NCI-H187 (cell line): Measurements from ENCODE around the gene RTF2.
"Not testable (repeated sequence)": the region's sequence is repeated elsewhere in the genome, so short reads cannot be mapped to it uniquely, and the experiment has no call there.

Experiments used
- DNase-seq, 2 experiments: peaks; one replicate each; lab custom pipeline; 2025; lab: John Stamatoyannopoulos, UW

The RTF2 gene

DNA sequence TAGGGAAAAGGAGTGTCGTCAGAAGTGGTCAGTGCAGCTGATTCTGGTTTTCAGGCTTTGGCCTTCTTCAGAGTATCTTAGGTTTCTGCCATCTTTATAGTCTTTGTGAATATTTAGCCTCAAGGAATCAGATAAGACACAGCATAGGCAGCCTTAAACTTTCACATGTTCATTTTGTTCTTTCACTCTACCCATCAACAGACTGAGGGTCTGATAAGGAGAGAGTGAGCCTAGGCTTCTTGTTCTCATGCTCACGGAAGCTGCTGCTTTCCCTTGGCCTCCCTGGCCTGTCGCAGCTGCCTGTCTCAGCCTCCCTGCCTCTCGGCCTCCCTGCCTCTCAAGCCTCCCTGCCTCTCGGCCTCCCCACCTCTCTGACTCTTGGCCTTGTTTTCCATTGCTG is 20.1 kb downstream of the RTF2 start:
- DNase-seq: no peak

DNA sequence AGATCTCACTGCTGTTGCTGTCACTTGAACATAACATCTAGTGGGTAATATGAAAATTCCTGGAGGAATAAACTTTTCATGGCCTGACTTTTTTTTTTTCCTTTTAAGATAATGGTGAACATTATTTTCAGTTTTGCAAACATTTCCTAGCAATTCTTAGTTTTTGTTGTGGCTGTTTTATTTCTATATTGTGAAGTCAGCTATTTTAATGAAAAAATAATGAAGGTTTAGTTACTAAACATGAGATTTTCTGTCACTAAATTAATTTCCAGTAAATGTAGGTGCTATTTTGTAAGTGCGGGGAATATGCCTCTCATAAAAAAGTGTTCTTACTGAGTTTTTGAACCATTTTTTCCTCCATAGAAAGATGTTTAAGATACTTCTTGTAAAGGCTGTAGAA is 32.7 kb downstream of the RTF2 start:
- no peak for DNase-seq

- no peak for DNase-seq
Measured at GRCh38 chr20:56503916-56504315, 35.5 kb downstream of the RTF2 start.

DNA sequence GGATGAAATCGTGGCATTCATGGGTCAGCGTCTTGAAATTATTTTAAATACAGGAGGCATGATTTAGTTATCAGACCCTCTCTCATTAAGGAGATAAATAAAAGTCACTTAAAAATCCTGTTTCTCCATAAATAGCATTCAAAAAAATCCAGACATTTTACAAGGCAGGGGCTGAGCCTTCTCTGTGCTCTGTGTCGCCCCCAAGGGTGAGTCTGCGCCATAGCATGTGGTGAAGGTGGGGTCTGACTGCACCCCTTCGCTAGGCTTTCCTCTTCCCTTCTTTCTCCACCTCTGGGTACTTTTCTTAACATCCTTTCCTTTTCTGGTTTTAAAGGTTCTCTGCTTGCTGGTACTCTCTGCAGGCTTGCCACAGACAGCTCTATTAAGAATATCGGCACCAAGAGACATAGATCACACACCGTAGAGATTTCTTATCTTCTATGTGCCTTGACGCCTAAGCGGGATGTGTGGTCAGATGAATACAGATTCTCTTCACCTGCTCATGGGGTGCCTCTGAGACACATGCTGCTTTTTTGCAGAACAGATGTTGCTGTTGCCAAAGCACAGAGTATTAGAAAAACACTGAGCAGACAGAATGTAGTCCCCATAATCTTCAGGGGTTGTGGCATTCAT is 36.1 kb downstream of the RTF2 start:
- no peak for DNase-seq

DNA sequence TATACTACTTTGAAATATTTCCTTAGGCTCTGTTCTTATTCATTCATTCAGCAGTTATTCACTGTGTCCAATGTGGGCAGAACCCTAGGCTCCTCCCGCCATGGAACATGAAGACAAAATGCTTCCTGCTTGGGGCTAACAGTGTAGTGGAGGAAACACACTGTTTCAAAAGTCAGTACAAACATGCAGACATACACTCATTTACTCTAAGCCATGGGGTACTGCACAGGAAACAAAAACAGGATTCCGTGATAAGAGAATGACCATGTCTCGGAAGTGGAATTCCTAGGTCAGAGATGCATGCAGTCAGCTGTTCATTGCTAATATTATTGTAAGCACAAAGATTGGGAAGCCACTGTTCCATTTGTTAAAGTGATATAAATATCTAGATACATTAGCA is 37.7 kb downstream of the RTF2 start:
- DNase-seq: no peak

- no peak for DNase-seq
Measured at GRCh38 chr20:56511926-56512325, 43.5 kb downstream of the RTF2 start.

GRCh38 chr20:56513161-56514150 is 45.0 kb downstream of the RTF2 start:
- DNase-seq: no peak

DNA sequence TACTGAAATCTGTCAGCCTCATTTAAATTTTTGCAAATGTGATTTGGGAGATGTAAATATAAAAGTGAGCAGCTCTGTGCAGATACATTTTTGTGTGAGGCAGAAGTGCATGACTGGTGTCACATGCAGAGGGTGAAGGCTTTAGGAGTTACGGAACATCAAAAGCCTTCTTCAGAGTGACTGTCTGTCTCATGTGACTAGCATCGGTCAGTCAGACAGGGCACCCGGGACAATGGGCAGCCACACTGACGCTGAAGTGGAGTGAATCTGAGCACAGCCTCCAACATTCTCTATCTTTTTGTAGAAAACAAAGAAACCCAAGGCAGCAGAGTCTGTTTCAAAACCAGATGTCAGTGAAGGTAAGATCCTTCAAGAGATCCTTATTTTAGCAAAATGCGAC is 48.2 kb downstream of the RTF2 start:
- no peak for DNase-seq

- no peak for DNase-seq
Measured at GRCh38 chr20:56517211-56517610, 48.8 kb downstream of the RTF2 start.

DNA sequence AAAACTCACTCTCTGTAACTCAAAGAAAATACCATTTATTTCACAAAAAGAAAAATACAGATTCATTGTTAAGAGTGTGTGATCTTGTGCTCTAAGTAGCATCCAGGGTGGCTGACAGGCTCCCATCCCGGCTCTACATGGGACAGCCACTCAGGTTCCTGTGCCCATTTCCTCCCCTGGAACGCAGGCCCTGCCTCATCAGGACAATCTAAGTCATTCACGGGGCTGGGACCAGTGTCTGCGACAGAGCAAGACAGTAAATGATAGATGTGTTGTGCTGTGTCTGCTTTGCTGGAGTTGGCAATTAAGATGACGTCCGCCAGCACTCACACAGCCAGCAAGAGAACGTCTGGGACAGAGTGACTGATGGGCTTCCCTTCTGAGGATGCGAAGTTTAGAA is 49.2 kb downstream of the RTF2 start:
- DNase-seq: no peak

GRCh38 chr20:56518126-56518525 is 49.7 kb downstream of the RTF2 start:
- DNase-seq: no peak

- no peak for DNase-seq
Measured at GRCh38 chr20:56518721-56519398, 50.4 kb downstream of the RTF2 start.

DNA sequence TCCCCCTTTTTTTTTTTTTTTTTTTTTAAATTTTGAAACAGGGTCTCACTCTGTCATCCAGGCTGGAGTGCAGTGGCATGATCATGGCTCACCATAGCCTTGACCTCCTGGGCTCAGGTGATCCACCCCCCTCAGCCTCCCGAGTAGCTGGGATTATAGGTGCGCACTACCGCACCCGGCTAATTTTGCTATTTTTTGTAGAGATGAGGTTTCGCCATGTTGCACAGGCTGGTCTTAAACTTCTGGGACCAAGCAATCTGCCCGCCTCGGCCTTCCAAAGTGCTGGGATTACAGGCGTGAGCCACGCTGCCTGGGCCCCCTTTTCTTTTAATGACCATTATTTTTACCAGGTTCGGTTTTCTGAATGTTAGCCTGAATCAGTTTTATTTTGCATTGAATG is 51.1 kb downstream of the RTF2 start:
- DNase-seq: no peak

DNA sequence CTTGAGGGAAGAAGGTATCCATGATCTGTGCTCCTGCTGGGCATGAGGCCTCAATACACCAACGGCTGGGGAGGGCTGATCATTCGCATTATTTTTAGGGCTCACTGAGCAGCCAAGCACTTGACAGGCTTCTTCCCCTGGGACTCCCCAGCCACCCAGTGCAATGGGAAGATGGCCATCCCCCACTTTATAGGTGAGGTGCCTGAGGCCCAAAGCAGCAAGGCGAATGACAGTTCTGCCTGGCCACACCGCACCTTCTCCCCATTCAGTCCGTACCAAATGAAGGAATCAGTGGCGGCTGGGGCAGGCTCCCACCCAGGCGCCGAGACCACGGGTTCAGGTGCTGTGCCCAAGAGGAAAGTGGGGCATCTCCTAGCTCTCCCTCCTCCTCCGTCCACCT is 51.8 kb downstream of the RTF2 start:
- DNase-seq: no peak

GRCh38 chr20:56520746-56521354 is 52.4 kb downstream of the RTF2 start:
- DNase-seq: not testable (repeated sequence)

DNA sequence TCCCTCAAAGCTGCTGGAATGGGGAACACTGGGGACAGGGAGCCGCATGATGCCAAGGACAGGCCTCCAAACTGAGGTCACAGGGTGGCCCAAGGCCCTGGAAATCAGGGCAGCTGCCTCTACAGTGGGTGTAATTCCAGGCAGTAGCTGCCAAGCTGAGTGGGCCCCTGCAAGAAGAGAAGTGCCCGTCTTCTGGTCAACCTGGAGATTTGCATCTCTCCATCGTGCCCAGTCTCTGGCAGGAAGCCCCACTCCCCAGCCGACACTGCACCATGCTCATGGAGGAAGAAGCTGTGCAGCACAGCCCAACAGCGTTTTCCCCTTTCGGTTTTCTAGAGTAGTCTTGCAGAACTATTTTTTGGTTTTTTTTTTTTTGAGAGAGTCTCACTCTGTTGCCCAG is 53.9 kb downstream of the RTF2 start:
- no peak for DNase-seq

GRCh38 chr20:56524444-56524843 is 56.0 kb downstream of the RTF2 start, which contains the start of gene FAM209A:
TSS of gene FAM209A (plus strand) at chr20:56524744. CDS start at chr20:56524809, 65 bp downstream.
- DNase-seq: not testable (repeated sequence)

DNA sequence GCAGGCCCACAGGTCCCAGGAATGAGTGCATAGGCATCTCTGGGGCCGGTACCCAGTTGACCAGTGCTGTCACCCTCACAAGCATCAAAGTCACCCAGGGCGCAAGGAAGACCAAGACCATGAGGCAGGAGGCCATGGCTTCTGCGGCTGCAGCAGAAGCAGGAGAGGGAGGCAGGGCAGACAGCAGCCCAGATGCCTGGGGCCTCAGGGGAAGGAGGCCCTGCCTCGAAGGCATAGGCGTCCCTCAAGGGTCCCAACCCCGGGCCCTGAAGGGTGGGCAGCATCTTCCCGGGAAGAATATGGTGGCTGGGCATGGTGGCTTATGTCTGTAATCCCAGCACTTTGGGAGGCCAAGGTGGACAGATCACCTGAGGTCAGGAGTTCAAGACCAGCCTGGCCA is 59.1 kb downstream of the RTF2 start:
- no peak for DNase-seq

DNA sequence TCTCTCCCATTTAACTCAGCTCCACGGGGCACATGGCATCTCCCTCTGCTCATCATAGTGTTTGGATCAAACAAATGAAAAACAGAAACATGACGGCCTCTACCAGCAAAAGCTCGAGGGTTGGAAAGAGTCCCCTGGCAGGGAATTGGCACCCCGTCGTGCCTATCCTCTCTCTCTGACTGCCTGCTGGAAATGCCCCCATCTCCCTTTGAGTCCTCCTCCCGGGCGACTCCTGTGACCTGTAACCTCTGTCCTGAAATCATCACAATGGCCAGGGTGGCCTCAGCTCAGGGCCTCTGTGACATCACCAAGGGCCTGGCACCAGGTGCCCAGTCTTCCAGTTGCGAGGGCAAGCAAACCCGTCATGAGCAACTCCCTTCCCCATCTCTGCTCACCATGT is 64.5 kb downstream of the RTF2 start, which contains the start of gene FAM209B:
TSS of gene FAM209B (plus strand) at position 301 of the 400 bp plus-strand sequence. CDS start at position 397, 96 bp downstream.
- DNase-seq: not testable (repeated sequence)

GRCh38 chr20:56537997-56538396 is 69.6 kb downstream of the RTF2 start:
- no peak for DNase-seq

DNA sequence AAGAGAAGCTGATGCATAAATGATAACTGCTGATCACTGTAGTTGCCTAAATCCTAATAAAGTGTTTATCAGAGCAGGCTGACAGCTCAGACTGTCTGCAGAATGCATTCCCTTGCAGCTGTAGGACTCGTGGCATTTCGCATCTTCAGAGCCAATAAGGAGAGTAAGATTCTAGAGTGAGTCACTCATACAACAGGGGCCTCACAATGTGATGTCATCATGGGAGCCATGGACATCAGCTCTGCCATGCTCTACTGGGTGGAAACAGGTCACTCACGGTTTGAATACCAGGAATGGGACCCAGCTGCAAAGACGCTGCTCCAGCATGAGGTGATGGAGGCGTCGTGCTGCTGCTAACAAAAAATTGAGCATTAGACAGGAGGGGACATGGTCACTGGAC is 72.0 kb downstream of the RTF2 start:
- DNase-seq: no peak

DNA sequence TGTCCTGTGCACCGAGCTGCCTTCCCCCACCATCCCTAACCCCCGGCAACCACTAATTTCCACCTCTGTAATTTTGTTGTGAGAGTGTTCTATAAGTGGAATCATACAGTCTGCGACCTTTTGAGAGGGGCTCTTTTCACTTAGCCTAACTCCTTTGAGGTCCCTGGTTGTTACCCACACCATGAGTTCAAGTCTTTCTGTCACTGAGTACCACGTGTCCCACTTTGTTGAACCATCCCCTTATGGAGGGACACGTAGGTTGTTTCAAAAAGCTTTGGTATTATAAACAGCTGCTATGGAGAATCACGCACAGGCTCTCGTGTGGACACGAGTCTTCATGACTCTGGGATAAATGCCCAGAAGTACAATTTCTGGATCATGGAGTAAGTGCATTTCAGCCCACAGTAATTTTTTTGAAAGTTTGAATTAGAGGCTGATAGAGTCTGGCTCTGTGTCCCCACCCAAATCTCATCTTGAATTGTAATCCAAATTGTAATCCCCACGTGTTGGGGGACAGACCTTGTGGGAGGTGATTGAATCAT is 74.1 kb downstream of the RTF2 start:
- DNase-seq: no peak
